MM.1S (cell line): ENCODE measurements around the gene SP3.

Source experiments
- DNase-seq: peaks from one replicate; pipeline ENCODE4 v3.0.0-alpha.2; 2015
- H2AFZ ChIP-seq: fragments of 300-600 bp; sonication (generic); 2 replicates; pipeline ENCODE4 v1.6.0; 2016; ENCODE audit warnings: antibody characterized with exemption, low read length
- H3F3A ChIP-seq: fragments of 300-600 bp; sonication (generic); 2 replicates; pipeline ENCODE4 v1.6.1; 2016; ENCODE audit warnings: mild to moderate bottlenecking, antibody characterized with exemption, low read length, moderate library complexity, mixed read lengths; ENCODE audit not compliant: insufficient read depth
- H3K27ac ChIP-seq: fragments of 300-600 bp; sonication (generic); 2 replicates; pipeline ENCODE4 v1.5.1; 2016; ENCODE audit warnings: mild to moderate bottlenecking, low read length
- H3K27me3 ChIP-seq: fragments of 300-600 bp; sonication (generic); replicated peaks from 2 replicates; pipeline ENCODE4 v1.6.0; 2016; ENCODE audit warnings: low read length; ENCODE audit not compliant: insufficient read depth
- H3K36me3 ChIP-seq: fragments of 300-600 bp; sonication (generic); replicated peaks from 2 replicates; pipeline ENCODE4 v1.6.1; 2016; ENCODE audit warnings: mild to moderate bottlenecking, low read length, mixed read lengths; ENCODE audit not compliant: insufficient read depth
- H3K4me1 ChIP-seq: fragments of 300-600 bp; sonication (generic); 2 replicates; pipeline ENCODE4 v1.6.1; 2016; ENCODE audit warnings: low read length, mixed read lengths
- H3K4me2 ChIP-seq: fragments of 300-600 bp; sonication (generic); 2 replicates; pipeline ENCODE4 v1.6.0; 2016; ENCODE audit warnings: low read depth, low read length
- H3K4me3 ChIP-seq: fragments of 300-600 bp; sonication (generic); 2 replicates; pipeline ENCODE4 v1.5.1; 2016; ENCODE audit warnings: low read length, mixed read lengths
- H3K79me2 ChIP-seq: fragments of 300-600 bp; sonication (generic); 2 replicates; pipeline ENCODE4 v1.6.1; 2016; ENCODE audit warnings: mixed run types, low read length, mixed read lengths
- H3K9ac ChIP-seq: fragments of 300-600 bp; sonication (generic); 2 replicates; pipeline ENCODE4 v1.6.1; 2016; ENCODE audit warnings: low read length, mixed read lengths
- H3K9me2 ChIP-seq: fragments of 300-600 bp; sonication (generic); replicated peaks from 2 replicates; pipeline ENCODE4 v1.6.1; 2016; ENCODE audit warnings: mild to moderate bottlenecking, low read length, mixed read lengths; ENCODE audit not compliant: insufficient read depth
- H3K9me3 ChIP-seq: fragments of 300-600 bp; sonication (generic); replicated peaks from 2 replicates; pipeline ENCODE4 v1.6.1; 2016; ENCODE audit warnings: mild to moderate bottlenecking, low read length, mixed read lengths; ENCODE audit not compliant: insufficient read depth
- H4K20me1 ChIP-seq: fragments of 300-600 bp; sonication (generic); 2 replicates; pipeline ENCODE4 v1.6.1; 2016; ENCODE audit warnings: mild to moderate bottlenecking, low read length, moderate library complexity, mixed read lengths; ENCODE audit not compliant: insufficient read depth
- EZH2 ChIP-seq: fragments of 300-600 bp; sonication (generic); optimal IDR thresholded peaks from 2 replicates; pipeline ENCODE3; 2017; ENCODE audit warnings: low read depth, mild to moderate bottlenecking, antibody characterized with exemption, low read length, mixed read lengths
- EZH2phosphoT487 ChIP-seq: fragments of 300-600 bp; sonication (generic); IDR thresholded peaks from 2 replicates; pipeline ENCODE4 v1.6.1; 2018; ENCODE audit warnings: antibody characterized with exemption, low read length
- TF ChIP-seq, protein P1 (sequence below): fragments of 300-600 bp; sonication (generic); IDR thresholded peaks from 2 replicates; pipeline ENCODE4 v1.5.1; 2016; ENCODE audit warnings: antibody characterized with exemption, low read length, mixed read lengths

SP3 gene

DNA sequence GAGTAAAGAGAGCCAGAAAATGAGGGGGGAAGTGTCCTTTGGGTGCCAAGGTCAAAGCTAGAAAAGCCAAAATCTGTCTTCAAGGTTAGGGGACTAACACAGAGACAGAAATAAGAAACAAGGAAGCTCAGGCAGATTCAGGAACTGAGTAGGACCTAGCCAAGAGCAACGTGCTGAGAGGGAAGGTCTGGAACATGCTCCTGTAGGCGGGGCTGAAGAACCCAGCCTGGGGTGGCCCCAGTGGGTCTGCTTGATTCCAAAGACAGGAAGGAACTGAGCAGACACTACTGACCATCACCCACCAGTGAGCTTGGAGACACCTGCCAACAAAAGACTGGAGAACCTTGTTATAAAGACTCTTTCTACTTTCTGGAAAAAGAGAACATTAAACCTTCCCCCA, 105.1 kb downstream of the SP3 start:
- Histone ChIP-seq H3K4me1 (no peaks in the 10 kb centered on the region), H3K9ac (no peak overlapping the region), H3K79me2 (no peaks in the 10 kb centered on the region), H3K9me2 (no peaks in the 10 kb centered on the region), H3K36me3 (no peaks in the 10 kb centered on the region), H3K4me3 (no peak overlapping the region), H3K27me3 (no peaks in the 10 kb centered on the region), H3F3A (no peaks in the 10 kb centered on the region), H3K4me2 (no peak overlapping the region), H2AFZ (no peak overlapping the region), H4K20me1 (no peaks in the 10 kb centered on the region), H3K27ac (no peak overlapping the region), H3K9me3 (no peaks in the 10 kb centered on the region)
- no peak for DNase-seq
- no peak for TF ChIP-seq EZH2
- TF ChIP-seq EZH2phosphoT487, result no peak
- TF ChIP-seq, protein P1, sequence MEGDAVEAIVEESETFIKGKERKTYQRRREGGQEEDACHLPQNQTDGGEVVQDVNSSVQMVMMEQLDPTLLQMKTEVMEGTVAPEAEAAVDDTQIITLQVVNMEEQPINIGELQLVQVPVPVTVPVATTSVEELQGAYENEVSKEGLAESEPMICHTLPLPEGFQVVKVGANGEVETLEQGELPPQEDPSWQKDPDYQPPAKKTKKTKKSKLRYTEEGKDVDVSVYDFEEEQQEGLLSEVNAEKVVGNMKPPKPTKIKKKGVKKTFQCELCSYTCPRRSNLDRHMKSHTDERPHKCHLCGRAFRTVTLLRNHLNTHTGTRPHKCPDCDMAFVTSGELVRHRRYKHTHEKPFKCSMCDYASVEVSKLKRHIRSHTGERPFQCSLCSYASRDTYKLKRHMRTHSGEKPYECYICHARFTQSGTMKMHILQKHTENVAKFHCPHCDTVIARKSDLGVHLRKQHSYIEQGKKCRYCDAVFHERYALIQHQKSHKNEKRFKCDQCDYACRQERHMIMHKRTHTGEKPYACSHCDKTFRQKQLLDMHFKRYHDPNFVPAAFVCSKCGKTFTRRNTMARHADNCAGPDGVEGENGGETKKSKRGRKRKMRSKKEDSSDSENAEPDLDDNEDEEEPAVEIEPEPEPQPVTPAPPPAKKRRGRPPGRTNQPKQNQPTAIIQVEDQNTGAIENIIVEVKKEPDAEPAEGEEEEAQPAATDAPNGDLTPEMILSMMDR, result no peak

DNA sequence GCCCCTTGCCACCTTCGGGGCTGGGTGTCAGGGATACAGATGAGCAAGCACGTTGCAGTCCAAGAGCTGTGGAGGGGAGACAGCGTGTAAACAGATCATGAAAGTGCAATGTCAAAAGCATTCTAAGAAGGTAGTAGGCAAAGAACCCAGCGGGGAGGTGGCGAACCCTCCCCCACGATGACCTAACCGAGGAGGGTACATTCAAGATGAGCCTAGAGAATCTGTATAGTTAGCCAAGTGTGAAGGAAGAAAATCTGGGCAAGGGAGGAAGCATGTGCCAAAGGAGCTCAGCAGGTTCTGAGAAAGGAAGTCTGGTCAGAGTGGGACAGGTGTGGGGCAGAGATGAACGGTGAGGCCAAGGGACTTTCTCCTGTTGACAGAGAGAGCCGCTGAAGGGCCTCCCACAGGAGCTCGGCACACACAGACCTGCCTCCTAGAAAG, 106.9 kb downstream of the SP3 start:
- H3K9ac ChIP-seq, result no peak overlapping the region
- H3K4me3 ChIP-seq, result no peak overlapping the region
- H3K4me2 ChIP-seq, result no peak overlapping the region
- DNase-seq, result no peak
- no peak overlapping the region for H2AFZ ChIP-seq
- H3F3A ChIP-seq, result no peaks in the 10 kb centered on the region
- H3K4me1 ChIP-seq, result no peaks in the 10 kb centered on the region
- H3K9me2 ChIP-seq, result no peaks in the 10 kb centered on the region
- no peaks in the 10 kb centered on the region for H3K27me3 ChIP-seq
- TF ChIP-seq EZH2, result no peak
- TF ChIP-seq, protein P1, result no peak
- no peak for TF ChIP-seq EZH2phosphoT487
- H3K9me3 ChIP-seq, result no peaks in the 10 kb centered on the region
- no peaks in the 10 kb centered on the region for H4K20me1 ChIP-seq
- no peak overlapping the region for H3K27ac ChIP-seq
- H3K79me2 ChIP-seq, result no peaks in the 10 kb centered on the region
- no peaks in the 10 kb centered on the region for H3K36me3 ChIP-seq
